IPS DF 19.7 (cell line): ENCODE measurements around the gene USP48.

Source experiments
- DNase-seq: peaks from one replicate; pipeline ENCODE4 v3.0.0-alpha.2; 2013; ENCODE audit warnings: low read depth, low spot score

The USP48 gene

DNA sequence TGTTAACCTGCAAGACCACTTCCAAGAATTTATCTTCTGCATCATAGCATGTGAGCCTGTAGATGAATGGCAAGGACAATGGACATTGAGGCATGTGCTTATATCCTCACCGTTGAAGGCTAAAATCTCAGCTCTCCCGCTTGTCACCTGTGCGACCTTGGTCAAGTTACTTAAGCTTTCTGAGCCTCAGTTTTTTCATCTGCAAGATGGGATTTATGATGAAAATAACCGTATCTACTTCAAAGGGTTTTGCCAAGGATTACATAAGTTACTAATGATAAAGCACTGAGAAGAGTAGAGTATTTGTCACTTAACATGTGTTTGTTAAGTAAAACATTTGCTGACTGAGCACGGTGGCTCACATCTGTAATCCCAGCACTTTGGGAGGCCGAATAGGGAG lies 128.7 kb downstream of the USP48 start:
- DNase-seq, result no peak

DNA sequence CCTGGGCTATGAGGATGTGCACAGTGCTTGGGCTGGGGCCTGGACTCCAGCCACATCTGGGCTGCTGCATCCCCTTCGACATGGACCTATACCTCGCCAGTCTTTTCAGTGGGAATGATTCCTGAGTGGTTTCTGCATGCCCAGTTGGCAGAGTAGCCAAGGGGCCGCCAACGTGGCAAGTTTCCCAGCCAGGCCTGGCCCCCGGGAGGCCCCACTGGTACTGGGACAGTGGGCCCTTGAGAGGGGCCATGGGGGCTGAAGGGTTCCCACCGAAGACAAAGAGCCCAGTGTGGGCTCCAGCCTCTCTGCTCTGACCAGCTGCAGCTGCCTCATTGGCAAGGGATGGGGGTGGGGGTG lies 129.2 kb downstream of the USP48 start:
- no peak for DNase-seq

DNA sequence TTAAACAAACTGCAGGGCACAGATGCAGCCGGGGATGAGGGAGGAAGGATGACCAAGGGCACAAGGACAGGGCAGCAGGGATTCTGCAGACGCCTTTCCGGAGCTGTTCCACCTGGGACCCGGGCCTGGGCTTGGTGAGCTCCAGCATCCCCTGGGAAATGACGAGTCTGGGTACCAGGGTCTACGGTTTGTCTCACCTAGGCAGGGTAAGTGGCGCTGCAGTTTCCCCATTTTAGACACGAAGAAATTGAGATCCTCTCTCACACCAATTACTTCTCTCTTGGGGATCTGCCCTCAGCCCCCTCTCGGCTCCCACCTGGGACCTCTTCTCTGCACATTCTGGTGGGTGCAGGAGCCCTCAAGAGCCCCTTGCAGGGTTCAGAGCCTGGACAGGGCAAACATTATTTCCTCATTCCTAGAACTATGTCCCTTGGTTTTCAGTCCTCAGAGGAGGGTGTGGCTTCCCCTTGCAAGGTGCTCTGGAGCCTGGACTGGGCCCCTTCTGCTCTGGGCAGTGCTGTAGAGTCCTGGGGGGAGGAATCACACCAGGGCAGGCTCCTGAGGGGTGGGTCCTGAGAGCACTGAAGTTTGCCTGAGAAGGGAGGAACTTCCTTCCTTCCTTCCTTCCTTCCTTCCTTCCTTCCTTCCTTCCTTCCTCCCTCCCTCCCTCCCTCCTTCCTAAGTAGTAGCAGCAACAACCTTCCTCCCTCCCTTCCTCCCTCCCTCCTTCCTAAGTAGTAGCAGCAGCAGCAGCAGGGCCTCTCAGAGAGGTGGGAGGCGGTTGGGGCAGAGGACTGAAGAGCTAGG lies 129.8 kb downstream of the USP48 start:
- DNase-seq, result no peak

DNA sequence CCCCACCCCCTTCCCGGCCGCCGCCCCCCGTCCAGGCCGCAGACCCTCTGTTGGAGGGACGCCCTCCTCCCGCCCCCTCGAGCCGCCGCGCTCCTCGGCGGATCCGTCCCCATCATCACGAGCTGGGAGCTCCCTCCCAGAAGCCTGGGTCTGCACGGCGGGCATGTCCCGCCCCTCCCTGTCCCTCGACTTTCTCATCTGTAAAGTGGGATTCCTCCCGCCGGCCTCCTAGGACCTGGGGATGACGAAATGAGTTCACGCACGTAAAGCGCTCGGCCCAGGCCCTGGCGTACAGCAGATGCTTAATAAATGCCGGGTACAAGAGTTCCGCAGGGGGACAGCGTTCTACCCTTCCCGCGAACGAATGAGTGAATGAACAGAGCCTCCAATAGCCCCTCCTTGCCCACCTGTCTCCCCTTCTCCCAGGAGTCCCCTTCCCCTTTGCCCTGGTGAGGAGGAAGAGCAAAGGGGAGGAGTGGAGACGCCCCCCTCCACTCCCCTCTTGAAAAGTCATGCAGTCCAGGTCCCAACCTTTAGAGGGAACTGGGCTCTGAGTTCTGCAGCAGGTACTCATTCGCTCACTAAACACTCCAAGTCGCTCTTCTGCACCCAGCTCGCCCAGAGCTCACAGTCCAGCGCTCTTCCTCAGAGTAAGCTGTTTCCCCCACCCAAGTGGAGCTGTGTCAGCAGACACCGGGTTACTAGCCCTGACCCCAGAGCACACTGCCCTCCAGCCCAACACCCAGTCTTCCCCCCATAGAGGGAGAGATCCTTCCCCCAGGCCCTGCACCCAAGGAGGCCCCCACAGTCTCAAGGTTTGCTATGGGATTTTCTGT lies 130.6 kb downstream of the USP48 start:
- DNase-seq, result no peak

DNA sequence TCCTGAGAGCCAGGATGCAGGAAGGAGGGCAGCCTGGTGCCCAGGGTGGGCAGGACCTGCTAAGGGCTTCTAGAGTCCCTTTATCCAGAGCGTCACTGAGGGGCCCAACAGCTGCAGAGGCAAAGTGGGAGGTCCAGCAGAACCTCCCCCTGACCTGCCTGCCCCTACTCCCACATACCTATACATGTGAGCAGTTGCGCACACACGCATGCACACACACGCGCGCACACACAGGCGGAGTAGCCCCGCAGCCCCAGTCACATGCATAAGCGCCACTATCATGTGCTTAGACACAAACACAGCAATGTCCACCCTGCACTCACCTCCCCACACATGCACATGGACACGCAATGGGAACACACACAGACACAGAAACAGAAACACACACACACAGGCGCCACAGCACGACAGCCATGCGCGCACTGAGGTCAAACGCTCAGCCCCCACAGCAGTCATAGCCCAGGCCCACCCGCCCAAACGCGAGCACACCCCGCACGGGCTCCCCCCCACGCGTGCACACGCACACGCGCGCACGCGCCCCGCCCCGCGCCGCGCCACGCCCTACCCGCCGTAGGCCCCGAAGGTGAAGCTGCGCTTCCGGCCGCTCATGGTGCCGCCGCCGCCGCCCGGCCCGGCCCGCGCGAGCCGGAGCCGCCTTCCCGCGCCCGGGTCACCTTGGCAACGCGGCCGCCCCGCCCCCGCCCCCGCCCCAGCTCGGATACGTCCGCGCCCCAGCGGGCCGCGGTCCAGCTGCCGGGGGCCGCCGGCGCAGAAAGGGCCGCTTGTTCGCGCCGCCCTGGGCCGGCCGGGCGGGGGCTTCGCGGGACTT lies 131.5 kb downstream of the USP48 start:
- no peak for DNase-seq

DNA sequence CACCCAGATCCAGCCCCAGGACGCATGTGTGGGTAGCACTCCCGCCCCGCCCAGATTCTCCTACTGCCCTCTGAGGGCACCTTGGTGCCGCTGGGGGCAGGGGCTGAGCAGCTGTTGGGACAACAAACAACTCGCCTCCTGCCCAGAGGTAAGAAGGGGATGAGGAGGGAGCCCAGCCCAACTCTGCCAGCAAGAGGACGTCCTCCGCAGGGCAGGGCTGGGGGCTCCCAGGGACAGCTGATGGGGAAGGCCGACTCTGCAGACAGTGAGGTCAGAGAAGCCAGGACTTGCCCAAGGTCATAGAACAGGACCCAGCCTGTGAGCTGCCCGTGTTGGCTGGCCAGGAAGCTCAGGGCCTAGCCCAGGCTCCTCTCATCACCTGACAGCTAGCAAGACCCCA lies 132.5 kb downstream of the USP48 start:
- DNase-seq, result no peak

DNA sequence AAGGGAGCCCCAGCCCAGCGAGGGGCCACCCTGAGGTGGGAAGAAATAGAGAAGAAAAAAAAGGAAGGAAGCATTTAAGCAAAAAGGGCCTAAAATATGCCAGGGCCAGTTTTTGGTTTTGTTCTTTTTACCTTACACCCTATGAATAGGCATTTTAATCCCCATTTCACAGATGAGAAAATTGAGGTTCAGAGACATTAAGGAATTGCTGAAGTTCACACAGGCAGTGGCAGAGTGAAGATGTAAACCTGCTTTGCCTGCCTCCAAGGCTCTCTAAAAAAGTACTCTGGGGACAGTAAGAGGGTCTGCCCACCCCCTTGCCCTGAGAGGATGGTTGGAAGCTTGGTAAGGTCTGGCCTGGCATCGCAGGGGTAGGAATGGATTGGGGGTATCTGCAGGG lies 133.6 kb downstream of the USP48 start:
- DNase-seq, result no peak

DNA sequence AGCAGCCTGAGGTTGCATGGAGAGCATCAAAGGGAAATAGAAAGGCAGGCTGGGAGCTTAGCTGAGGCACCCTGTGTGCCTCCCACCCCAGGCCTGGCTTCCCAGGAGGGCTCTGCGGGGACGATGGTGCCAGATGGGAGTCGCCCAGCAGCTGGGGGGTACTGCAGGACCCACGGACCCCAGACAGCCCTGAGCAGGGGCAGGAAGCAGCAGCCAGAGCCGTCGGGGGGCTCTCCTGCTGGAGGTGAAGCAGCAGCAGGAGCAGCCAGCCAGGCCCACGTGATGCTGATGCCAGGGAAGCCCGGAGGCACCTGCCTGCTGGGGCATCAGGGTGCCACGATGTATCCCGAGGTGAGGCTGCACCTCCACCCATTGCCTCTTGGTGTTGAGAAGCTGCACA lies 134.2 kb downstream of the USP48 start:
- DNase-seq, result no peak

DNA sequence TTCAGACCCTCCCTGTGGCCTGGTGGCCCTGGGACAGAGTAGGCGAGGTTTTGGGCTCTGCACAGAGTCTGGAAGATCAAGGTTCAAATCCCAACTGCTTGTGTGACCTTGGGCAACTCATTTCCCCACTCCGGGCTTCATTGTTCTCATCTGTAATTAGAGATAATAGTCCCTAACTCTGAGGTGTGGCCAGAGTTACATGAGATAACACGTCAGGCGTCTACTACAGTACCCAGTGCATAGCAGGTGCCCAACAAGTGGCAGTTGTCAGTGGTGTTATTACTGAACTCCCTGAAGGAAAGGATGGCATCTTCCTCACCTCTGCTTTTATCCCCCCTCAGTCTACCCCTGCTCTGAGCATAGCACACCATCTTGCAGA lies 134.6 kb downstream of the USP48 start:
- DNase-seq, result no peak

DNA sequence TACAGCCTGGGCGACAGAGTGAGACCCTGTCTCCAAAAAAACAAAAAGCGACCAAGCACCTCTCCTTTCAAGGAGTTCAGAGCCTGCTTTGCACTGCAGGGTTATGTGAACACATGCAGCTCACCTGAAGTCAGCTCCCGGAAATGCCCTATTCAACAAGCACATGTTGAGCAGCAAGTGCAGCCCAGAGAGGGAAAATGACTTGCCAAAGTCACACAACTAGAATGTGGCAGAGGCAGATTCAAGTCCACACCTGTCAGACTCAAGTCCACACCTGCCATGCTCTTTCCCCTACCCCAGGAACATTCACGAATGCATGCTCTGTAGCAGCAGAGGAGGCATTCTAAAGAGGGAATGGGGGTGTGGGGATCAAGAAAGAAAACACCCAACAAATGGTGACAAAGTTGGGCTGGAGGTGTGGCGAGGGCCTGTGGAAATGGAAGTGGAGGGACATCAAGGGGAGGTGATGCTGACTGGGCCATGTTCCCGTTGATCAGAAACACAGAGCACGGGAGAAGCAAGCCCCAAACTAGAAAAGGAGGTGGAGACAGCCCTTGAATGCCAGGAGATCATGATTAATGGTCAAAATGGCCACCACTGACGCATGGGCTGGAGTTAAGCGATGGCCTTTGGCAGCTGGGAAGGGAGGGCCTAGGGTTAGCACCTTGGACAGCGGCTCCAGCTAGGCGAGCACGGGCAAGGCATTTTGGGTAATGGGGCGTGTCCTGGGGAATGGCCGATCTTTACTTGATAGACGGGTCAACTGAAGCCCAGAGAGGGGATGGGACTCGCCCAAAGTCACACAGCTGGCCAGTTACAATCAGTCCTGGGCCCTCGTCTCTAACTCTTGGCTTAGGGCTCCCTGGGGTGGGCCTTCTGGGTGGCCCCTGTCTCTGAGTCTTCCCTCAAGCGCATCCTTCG lies 135.3 kb downstream of the USP48 start:
- no peak for DNase-seq

DNA sequence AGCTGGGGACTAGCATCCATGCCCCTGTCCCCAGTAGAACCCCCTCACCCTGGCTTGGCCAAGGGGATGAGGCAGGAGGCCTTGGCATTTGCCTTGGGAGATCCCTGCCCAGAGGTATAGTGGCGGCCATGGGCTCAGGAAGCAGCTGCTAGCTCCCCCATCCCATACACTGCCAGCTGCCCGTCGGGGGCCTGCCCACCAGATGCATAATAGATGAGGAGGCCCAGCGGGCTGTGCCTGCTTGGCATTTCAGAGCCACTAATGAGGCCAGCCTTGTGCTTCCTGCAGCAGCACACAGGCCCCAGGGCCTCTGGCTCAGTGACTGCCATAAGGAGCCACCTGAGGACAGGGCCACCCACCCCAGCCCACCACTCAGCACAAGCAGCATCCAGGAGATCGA lies 137.4 kb downstream of the USP48 start:
- DNase-seq, result no peak

DNA sequence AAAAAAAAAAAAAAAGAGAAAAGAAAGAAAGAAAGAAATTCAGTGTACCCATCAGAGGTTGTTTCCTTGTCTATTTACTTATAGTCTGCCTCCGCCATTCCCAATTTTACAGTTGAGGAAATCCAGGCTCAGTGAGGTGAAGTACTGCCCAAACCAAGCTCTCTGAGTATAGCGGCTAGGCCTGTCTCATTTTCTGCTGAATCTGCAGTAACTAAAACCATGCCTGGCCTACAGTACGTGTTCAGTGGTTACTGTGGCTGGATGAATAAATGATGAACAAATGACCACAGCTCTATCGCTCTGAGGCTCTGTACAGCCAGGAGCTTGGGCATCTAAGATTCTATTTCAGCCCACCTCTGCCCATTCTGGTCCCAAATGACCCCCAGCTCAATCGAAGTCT lies 138.0 kb downstream of the USP48 start:
- no peak for DNase-seq

DNA sequence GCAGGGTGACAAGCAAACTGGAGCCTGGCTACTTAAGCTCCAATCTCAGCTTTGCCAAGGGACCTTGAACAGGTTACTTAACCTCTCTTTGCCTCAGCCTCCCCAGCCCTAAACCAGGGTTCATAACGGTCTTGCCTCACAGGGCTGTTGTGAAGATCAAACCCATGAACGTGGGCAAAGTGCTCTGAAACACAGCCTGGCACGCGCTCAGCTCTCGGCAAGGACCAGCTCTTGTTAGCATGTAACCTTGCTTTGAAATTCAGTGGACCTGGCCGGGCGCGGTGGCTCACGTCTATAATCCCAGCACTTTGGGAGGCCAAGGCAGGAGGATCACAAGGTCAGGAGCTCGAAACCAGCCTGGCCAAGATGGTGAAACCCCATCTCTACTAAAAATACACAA lies 138.6 kb downstream of the USP48 start:
- DNase-seq, result no peak

DNA sequence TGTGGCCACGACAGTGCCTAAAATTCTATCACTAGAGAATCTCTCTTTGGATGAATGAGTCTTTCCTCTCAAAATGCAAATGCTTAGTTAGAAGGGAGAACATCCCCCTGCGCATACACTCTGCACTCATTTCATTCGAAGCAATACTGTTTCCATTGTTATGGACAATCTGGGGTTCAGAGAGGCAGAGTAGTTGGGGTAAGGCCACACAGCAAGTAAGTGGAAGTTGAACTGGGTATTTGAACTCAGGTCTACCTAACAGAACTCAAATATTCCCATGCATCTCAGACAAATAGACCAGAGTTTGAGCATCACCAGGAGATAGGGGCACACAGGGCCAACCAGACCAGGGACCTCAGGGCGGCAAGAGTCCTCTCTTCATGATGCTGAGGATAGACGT lies 139.3 kb downstream of the USP48 start:
- no peak for DNase-seq

DNA sequence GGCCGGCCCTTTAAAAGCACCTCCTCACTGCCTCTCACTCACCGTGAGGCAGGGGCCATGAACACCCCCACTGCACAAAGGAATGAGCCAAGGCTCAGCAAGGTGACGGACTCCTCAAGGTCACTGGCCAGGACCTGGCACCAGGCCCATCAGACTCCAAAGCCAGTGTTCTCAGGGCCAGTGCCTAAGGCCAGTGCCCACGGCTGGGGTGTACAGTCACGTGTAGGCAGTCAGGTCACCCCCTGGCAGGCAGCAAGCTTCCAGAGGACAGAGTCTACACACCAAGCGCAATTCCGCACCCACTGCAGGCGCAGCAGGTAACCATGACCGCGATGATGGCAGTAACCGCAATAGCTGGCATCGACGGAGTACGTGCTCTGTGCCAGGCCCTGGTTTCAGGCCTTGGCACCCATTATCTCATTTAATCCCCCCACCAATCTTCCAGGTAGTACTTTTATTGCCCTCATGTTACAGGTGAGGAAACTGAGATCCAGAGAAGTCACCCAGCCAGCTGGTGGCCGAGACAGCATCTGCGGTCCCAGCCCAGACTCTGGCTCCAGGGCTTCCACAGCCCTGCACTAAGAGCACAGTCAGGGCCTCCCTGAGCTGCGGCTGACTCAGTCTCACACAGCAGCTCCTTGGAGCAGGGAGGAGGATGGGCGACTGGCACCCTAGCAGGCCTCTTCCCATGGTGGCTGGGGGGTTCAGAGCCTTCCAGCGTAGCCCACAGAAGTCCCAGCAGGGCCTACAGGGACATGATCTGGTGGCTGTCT lies 140.8 kb downstream of the USP48 start:
- DNase-seq, result no peak

DNA sequence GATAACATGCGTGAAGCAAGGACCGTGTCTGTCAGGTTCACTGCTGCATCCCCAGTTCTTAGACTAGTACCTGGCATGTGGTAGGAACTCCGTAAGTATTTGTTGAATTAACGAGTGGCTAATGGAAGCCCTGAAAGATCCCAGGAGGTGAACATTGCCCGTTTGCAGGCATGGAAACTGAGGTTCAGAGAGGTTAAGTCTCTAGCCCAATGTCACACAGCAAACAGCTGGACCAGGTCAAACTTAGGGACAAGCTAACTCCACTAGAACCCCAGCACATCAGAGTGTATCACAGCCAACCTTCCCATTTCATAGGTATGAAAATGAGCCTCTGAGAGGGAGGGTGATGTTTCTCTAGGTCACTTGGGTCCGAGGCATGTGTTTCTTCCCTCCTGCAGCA lies 141.4 kb downstream of the USP48 start:
- DNase-seq, result no peak

DNA sequence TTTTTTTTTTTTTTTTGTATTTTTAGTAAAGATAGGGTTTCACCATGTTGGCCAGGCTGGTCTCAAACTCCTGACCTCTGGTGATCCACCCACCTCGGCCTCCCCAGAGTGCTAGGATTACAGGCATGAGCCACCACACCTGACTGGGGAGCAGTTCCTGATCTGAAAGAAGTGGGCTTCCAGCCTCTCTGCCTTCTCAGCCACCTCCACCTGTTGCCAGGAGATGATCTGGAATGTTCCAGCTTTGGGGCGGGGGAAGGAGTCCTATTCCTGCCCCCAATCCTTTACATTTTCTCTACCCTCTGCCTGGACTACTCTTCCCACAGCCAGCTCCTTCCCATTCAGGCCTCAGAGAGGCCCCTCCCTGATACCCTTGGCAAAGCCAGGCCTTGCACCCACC lies 141.9 kb downstream of the USP48 start:
- no peak for DNase-seq

DNA sequence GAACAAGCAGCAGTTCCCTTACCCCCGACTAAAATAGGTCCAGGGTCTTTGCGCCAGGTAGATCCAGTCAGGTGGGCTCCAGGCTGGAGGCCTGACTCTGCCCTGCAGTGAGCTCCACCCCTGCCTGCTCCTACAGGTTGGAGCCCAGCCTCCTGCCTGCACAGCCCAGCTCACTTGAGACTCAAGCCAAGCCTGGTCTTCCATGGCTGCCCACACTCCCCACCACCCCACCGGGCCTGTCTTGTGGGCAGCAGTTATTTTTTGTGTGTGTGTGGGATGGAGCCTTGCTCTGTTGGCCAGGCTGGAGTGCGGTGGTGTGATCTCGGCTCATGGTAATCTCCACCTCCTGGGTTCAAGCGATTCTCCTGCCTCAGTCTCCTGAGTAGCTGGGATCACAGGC lies 142.3 kb downstream of the USP48 start:
- no peak for DNase-seq

DNA sequence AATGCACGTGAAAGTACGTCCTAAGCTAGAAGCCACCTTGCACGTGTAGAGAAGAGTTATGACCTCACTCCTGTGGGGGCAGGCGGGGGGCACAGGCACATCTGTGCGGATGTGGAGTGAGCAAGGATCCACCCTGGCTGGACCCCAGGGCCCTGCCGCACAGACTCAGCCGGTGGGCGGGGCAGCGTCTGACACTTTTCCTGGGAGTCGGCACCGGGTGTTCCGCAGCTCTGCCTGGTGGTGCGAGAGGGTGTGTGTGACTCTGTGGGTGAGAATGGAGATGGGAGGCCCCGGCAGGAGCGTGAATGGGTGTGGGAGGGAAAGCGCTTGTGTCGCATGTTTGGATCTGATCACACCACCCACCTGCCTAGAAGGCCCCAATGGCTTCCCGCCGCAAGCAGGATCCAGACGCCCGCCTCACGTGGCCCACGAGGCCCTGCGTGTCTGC lies 143.3 kb downstream of the USP48 start:
- no peak for DNase-seq

DNA sequence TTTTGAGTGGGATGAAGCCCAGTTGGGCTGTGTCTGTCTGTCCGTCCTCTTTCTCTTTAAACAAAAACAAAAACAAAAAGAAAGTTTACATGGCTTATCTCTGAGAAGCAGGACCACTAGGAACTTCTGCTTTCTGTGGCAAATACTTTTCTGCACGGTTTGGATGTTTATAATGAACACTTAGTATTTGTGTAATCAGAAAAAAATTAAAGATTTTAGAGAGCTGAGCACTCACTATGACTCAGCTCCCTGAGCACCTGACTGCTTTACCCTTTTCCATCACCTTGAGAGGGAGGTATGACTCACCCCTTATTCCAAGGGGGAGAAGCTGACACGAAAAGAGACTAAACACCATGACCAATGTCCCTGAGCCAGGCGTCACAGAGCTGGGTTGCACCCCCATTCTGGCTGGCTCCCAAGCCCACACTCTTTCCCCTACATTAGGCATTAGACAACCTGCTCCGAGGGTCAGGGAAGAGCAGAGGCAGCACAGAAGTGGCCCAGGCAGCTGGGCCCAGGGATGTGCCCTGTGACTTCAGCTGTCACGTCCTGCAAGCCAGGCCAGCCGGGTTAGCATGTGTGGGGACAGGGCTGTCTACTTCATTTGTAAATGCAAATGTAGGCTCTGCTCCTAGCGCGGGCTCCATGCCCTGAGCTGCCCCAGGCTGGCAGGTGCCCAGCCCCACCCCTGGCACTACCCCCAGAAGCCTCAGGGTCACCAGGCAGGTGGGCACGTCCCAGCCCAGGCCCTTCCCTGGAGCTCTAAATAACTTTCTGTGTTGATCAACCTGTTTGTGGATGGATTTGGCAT lies 144.2 kb downstream of the USP48 start:
- no peak for DNase-seq
